Nephron (organoid): ENCODE data around the gene NEDD4L.

Experiments
- H3K27ac Mint-ChIP-seq, 3 experiments: 2 replicates each; pipeline ENCODE4 v1.8.0; 2020; ENCODE audit warnings: mixed read lengths in 3 of 3, mild to moderate bottlenecking in 2 of 3, moderate library complexity in 1 of 3
- H3K27me3 Mint-ChIP-seq: 2 replicates; pipeline ENCODE4 v1.8.0; 2021; ENCODE audit warnings: low read depth, mild to moderate bottlenecking, moderate library complexity, mixed read lengths
- H3K36me3 Mint-ChIP-seq: 2 replicates; pipeline ENCODE4 v1.8.0; 2020; ENCODE audit warnings: low read depth, mixed read lengths
- H3K4me1 Mint-ChIP-seq: 2 replicates; pipeline ENCODE4 v1.8.0; 2020; ENCODE audit warnings: mixed read lengths
- H3K4me3 Mint-ChIP-seq, 3 experiments: 2 replicates each; pipeline ENCODE4 v1.8.0; 2020; ENCODE audit warnings: mild to moderate bottlenecking in 3 of 3, mixed read lengths in 3 of 3, moderate library complexity in 2 of 3
- H3K9me3 Mint-ChIP-seq: 2 replicates; pipeline ENCODE4 v1.8.0; 2020; ENCODE audit warnings: mixed read lengths
- TF ChIP-seq, protein P1 (sequence below), 3 experiments: fragments of 200-600 bp; sonication (generic); IDR thresholded peaks; one replicate each; pipeline ENCODE4 v1.5.0; 2021; ENCODE audit warnings: antibody characterized with exemption in 3 of 3; ENCODE audit not compliant: unreplicated experiment in 3 of 3

NEDD4L gene

DNA sequence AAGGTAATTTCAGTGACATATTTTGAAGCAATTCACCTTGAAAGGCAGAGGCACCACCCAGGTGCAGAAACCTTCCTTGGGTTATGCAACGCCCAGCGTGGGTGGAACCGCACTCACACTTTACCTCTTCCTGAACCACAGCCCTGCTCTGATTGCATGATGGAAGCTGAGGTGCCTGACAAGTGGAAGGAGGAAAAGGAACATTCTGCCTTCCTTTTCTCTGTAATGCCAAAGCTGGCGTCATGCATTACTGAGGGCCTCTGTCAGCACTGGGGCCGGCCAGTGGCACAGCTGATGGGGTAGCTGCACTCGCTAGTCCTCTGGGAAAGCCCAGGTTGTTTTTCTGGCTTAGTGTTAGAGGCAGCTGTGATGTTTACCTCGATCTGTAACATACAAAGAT, 266.5 kb downstream of the NEDD4L start:
- Mint-ChIP-seq H3K4me3 (no peak overlapping the region), H3K36me3 (peaks cover 7% of the 10 kb centered on the region), H3K27ac (peak overlapping the region; percentile 31 to 55 (median 35)), H3K4me1 (peaks cover 38% of the 10 kb centered on the region), H3K9me3 (peaks cover 3% of the 10 kb centered on the region), H3K27me3 (peaks cover 4% of the 10 kb centered on the region)
- TF ChIP-seq, protein P1, sequence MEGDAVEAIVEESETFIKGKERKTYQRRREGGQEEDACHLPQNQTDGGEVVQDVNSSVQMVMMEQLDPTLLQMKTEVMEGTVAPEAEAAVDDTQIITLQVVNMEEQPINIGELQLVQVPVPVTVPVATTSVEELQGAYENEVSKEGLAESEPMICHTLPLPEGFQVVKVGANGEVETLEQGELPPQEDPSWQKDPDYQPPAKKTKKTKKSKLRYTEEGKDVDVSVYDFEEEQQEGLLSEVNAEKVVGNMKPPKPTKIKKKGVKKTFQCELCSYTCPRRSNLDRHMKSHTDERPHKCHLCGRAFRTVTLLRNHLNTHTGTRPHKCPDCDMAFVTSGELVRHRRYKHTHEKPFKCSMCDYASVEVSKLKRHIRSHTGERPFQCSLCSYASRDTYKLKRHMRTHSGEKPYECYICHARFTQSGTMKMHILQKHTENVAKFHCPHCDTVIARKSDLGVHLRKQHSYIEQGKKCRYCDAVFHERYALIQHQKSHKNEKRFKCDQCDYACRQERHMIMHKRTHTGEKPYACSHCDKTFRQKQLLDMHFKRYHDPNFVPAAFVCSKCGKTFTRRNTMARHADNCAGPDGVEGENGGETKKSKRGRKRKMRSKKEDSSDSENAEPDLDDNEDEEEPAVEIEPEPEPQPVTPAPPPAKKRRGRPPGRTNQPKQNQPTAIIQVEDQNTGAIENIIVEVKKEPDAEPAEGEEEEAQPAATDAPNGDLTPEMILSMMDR (IDR thresholded peaks at IDR 0.05; ENCODE audit: unreplicated experiment in 3 of 3) = no peak

DNA sequence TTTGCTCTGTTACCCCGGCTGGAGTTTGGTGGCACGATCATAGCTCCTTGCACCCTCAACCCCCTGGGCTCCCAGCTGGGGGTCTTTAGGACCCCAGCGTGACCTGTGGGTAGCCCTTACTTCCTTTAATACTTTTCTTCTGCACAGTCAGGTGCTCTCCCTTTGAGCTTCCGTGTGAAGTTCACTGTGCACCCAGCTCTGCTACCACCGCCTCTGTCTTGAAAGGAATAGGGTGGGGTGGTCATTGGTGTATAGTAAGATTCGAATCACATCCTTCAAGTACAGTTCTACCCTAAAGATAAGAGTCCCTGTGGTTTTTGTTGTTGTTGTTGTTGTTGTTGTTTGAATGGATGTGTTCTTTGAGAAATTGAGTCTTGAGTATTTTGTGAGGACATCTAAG, 267.4 kb downstream of the NEDD4L start:
- Mint-ChIP-seq H3K4me1 (peaks cover 47% of the 10 kb centered on the region), H3K27ac (peak overlapping the region in 1 of 3 experiments; percentile 44), H3K27me3 (peaks cover 4% of the 10 kb centered on the region), H3K9me3 (no peaks in the 10 kb centered on the region), H3K4me3 (no peak overlapping the region), H3K36me3 (peaks cover 3% of the 10 kb centered on the region)
- TF ChIP-seq, protein P1 (IDR thresholded peaks at IDR 0.05; ENCODE audit: unreplicated experiment in 3 of 3) = no peak

DNA sequence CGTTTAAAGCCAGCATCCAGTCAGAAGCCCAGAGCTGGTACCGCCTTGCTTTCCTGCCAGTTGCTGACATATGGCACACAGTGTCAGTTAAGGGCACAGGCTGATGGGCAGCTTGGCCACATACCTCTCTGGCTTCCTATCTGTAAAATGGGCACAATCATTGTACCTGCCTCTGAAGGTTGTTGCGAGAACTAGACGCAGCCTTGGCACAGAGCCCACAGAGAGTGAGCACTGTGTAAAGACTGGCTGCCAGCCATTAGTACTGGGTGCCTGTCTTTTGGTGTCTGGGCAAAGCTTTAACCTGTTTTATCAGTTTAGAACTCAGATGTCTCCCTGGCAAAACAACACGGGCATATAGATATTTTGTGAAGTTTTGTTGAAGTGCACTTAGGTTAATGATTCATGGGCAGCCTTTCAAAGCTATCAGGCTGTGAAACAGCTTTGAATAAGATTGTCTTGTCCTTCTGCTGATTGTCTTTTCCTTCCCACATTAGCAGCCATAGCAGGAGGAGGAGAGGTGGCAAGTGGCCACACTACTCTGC, 269.5 kb downstream of the NEDD4L start:
- TF ChIP-seq, protein P1 (IDR thresholded peaks at IDR 0.05; ENCODE audit: unreplicated experiment in 3 of 3) = no peak
- peaks cover 4% of the 10 kb centered on the region for H3K27me3 Mint-ChIP-seq
- peaks cover 11% of the 10 kb centered on the region for H3K36me3 Mint-ChIP-seq
- H3K9me3 Mint-ChIP-seq = no peaks in the 10 kb centered on the region
- H3K27ac Mint-ChIP-seq = peak overlapping the region in 2 of 3 experiments; percentile 67 to 81
- peaks cover 49% of the 10 kb centered on the region for H3K4me1 Mint-ChIP-seq
- H3K4me3 Mint-ChIP-seq = no peak overlapping the region

DNA sequence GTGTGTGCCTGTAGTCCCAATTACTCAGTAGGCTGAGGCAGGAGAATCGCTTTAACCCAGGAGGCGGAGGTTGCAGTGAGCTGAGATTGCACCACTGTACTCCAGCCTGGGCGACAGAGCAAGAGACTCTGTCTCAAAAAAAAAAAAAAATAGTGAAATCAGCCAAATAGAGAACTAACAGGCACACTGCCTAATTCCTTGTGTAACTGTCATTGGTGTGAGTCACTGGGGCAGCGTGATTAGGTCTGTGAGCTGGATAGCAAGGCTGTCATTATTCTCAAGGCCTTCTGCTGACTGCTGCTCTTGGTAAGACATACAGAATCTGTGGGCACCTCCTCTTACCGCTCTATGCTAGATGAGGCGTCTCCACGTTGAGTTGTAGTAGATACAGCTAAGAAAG, 270.3 kb downstream of the NEDD4L start:
- TF ChIP-seq, protein P1 (IDR thresholded peaks at IDR 0.05; ENCODE audit: unreplicated experiment in 3 of 3) = no peak
- Mint-ChIP-seq H3K27me3 (peaks cover under 1% of the 10 kb centered on the region), H3K4me3 (no peak overlapping the region)

DNA sequence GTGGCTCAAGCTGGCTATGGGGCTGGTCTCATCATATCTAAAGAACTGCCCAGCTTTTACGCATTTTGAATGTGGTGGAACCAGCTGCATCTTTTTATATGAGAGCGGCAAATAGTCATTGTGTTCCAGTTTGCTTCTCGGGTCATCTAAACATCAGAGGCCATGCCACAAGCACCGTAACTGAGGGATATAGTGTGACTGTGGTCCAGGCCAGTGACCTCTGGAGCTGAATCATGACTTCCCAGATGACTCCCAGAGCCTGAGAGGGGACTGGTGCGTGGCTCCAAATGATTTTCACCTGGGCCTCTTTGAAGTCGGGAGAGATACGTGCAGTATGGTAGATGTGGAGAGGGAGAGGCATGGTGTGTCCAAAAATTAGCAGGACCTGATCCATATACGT, 271.0 kb downstream of the NEDD4L start:
- peaks cover 45% of the 10 kb centered on the region for H3K4me1 Mint-ChIP-seq
- peak overlapping the region; percentile 39 to 81 (median 81) for H3K27ac Mint-ChIP-seq
- H3K4me3 Mint-ChIP-seq = no peak overlapping the region
- TF ChIP-seq, protein P1 (IDR thresholded peaks at IDR 0.05; ENCODE audit: unreplicated experiment in 3 of 3) = no peak
- no peaks in the 10 kb centered on the region for H3K9me3 Mint-ChIP-seq
- peaks cover 11% of the 10 kb centered on the region for H3K36me3 Mint-ChIP-seq
- no peaks in the 10 kb centered on the region for H3K27me3 Mint-ChIP-seq

More for the DNA sequence above, 270.3 kb downstream of the NEDD4L start:
- peaks cover 49% of the 10 kb centered on the region for H3K4me1 Mint-ChIP-seq
- peaks cover 11% of the 10 kb centered on the region for H3K36me3 Mint-ChIP-seq
- peak overlapping the region; percentile 13 to 81 (median 28) for H3K27ac Mint-ChIP-seq
- H3K9me3 Mint-ChIP-seq = no peaks in the 10 kb centered on the region

DNA sequence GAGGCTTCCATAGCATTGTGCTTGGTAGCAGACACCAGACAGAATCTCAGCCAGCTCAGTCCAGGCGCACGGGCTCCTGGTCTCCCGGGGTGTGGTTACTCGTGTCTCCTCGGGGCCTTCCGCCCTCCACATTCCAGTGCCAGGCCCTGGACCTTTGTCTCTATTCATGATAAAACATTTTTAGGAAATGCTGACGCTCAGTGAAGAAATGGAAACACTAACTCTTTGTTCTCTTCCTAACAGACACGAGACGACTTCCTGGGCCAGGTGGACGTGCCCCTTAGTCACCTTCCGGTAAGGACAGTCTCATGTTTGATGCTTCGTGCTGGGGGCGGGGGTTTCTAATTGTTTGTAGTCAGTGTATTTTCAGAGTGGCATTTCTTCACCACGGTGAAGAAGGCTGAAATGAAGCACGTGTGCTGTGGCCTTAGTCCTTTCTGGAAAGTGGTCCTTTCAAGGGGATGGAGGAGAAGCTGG, 271.8 kb downstream of the NEDD4L start:
- TF ChIP-seq, protein P1 (IDR thresholded peaks at IDR 0.05; ENCODE audit: unreplicated experiment in 3 of 3) = no peak
- H3K27me3 Mint-ChIP-seq = no peaks in the 10 kb centered on the region
- H3K36me3 Mint-ChIP-seq = peaks cover 11% of the 10 kb centered on the region
- no peaks in the 10 kb centered on the region for H3K9me3 Mint-ChIP-seq
- peak overlapping the region in 2 of 3 experiments; percentile 80 to 81 for H3K27ac Mint-ChIP-seq
- peaks cover 38% of the 10 kb centered on the region for H3K4me1 Mint-ChIP-seq
- no peak overlapping the region for H3K4me3 Mint-ChIP-seq
